Dendritic cell treated with granulocyte-macrophage colony-stimulating factor and Interleukin-4, amounts not matched to agents 40 ng/mL and 50 ng/mL, for 4 days (primary cell): ENCODE results near the gene CRIP1.

Source experiments
- H3K27ac Mint-ChIP-seq: one replicate; pipeline ENCODE4 v1.8.0; 2022; ENCODE audit warnings: mild to moderate bottlenecking, mixed read lengths
- H3K27me3 Mint-ChIP-seq: one replicate; pipeline ENCODE4 v1.8.0; 2022; ENCODE audit warnings: mild to moderate bottlenecking, mixed read lengths
- H3K36me3 Mint-ChIP-seq: one replicate; pipeline ENCODE4 v1.8.0; 2022; ENCODE audit warnings: low read depth, mixed read lengths
- H3K4me1 Mint-ChIP-seq: one replicate; pipeline ENCODE4 v1.8.0; 2022; ENCODE audit warnings: low read depth, mixed read lengths
- H3K4me3 Mint-ChIP-seq: one replicate; pipeline ENCODE4 v1.8.0; 2022; ENCODE audit warnings: mild to moderate bottlenecking, moderate library complexity, mixed read lengths
- H3K9me3 Mint-ChIP-seq: one replicate; pipeline ENCODE4 v1.8.0; 2022; ENCODE audit warnings: mixed read lengths
- intact Hi-C: fragments of 100-400 bp; cut with micrococcal nuclease; formaldehyde crosslinking; loops from one replicate; pipeline ENCODE4 v1.15.0; 2022

The CRIP1 gene

GRCh38 chr14:105446971-105447370 is 39.7 kb upstream of the CRIP1 start:
- H3K9me3 Mint-ChIP-seq = no peaks in the 10 kb centered on the region
- no peak overlapping the region for H3K27ac Mint-ChIP-seq
- H3K36me3 Mint-ChIP-seq = peaks cover 78% of the 10 kb centered on the region
- H3K27me3 Mint-ChIP-seq = no peaks in the 10 kb centered on the region
- H3K4me1 Mint-ChIP-seq = no peaks in the 10 kb centered on the region
- intact Hi-C loops = no loop called here
- no peak overlapping the region for H3K4me3 Mint-ChIP-seq

- Mint-ChIP-seq H3K9me3 (no peaks in the 10 kb centered on the region), H3K4me3 (no peak overlapping the region), H3K27ac (no peak overlapping the region), H3K4me1 (no peaks in the 10 kb centered on the region), H3K36me3 (peaks cover 78% of the 10 kb centered on the region), H3K27me3 (no peaks in the 10 kb centered on the region)
- intact Hi-C loops = loop anchor here (1.0 to 2.0 kb wide), 3 partner anchors 43 to 81 kb away; partner anchors contain the start of gene TEDC1
Measured at GRCh38 chr14:105447651-105448640, 38.7 kb upstream of the CRIP1 start.

- Mint-ChIP-seq H3K4me3 (no peak overlapping the region), H3K9me3 (no peaks in the 10 kb centered on the region)
- intact Hi-C loops = loop anchor here (1.0 to 2.0 kb wide), 3 partner anchors 42 to 80 kb away; partner anchors contain the start of gene TEDC1
Measured at GRCh38 chr14:105448706-105449111, 38.0 kb upstream of the CRIP1 start.

GRCh38 chr14:105449276-105450122 is 37.2 kb upstream of the CRIP1 start:
- H3K36me3 Mint-ChIP-seq = peaks cover 87% of the 10 kb centered on the region

More at GRCh38 chr14:105448706-105449111, 38.0 kb upstream of the CRIP1 start:
- no peaks in the 10 kb centered on the region for H3K27me3 Mint-ChIP-seq
- no peak overlapping the region for H3K27ac Mint-ChIP-seq
- H3K36me3 Mint-ChIP-seq = peaks cover 79% of the 10 kb centered on the region
- no peaks in the 10 kb centered on the region for H3K4me1 Mint-ChIP-seq

GRCh38 chr14:105450123-105450505 is 36.6 kb upstream of the CRIP1 start:
- intact Hi-C loops = no loop called here
- H3K27me3 Mint-ChIP-seq = no peaks in the 10 kb centered on the region
- H3K27ac Mint-ChIP-seq = no peak overlapping the region
- H3K4me1 Mint-ChIP-seq = no peaks in the 10 kb centered on the region
- no peak overlapping the region for H3K4me3 Mint-ChIP-seq
- peaks cover 87% of the 10 kb centered on the region for H3K36me3 Mint-ChIP-seq
- H3K9me3 Mint-ChIP-seq = no peaks in the 10 kb centered on the region

More at GRCh38 chr14:105449276-105450122, 37.2 kb upstream of the CRIP1 start:
- Mint-ChIP-seq H3K9me3 (no peaks in the 10 kb centered on the region), H3K4me3 (no peak overlapping the region), H3K27me3 (no peaks in the 10 kb centered on the region), H3K27ac (no peak overlapping the region), H3K4me1 (no peaks in the 10 kb centered on the region)
- intact Hi-C loops = loop anchor here (2.0 kb wide), 2 partner anchors 41 to 79 kb away; partner anchors contain the start of gene TEDC1

- H3K4me1 Mint-ChIP-seq = no peaks in the 10 kb centered on the region
- intact Hi-C loops = no loop called here
- no peak overlapping the region for H3K4me3 Mint-ChIP-seq
- peaks cover 87% of the 10 kb centered on the region for H3K36me3 Mint-ChIP-seq
- H3K27me3 Mint-ChIP-seq = no peaks in the 10 kb centered on the region
- H3K27ac Mint-ChIP-seq = no peak overlapping the region
- H3K9me3 Mint-ChIP-seq = no peaks in the 10 kb centered on the region
Measured at GRCh38 chr14:105450864-105451720, 35.6 kb upstream of the CRIP1 start.

GRCh38 chr14:105452963-105453362 is 33.7 kb upstream of the CRIP1 start:
- Mint-ChIP-seq H3K27me3 (no peaks in the 10 kb centered on the region), H3K4me1 (no peaks in the 10 kb centered on the region), H3K9me3 (no peaks in the 10 kb centered on the region), H3K4me3 (no peak overlapping the region), H3K36me3 (peaks cover 89% of the 10 kb centered on the region), H3K27ac (no peak overlapping the region)
- intact Hi-C loops = no loop called here

GRCh38 chr14:105453847-105454246 is 32.8 kb upstream of the CRIP1 start:
- Mint-ChIP-seq H3K27ac (no peak overlapping the region), H3K36me3 (peaks cover 94% of the 10 kb centered on the region), H3K27me3 (no peaks in the 10 kb centered on the region), H3K4me3 (no peak overlapping the region), H3K4me1 (no peaks in the 10 kb centered on the region), H3K9me3 (no peaks in the 10 kb centered on the region)
- intact Hi-C loops = no loop called here

GRCh38 chr14:105455086-105455640 is 31.5 kb upstream of the CRIP1 start:
- H3K9me3 Mint-ChIP-seq = no peaks in the 10 kb centered on the region

GRCh38 chr14:105455766-105456660 is 30.7 kb upstream of the CRIP1 start:
- Mint-ChIP-seq H3K4me3 (no peak overlapping the region), H3K4me1 (no peaks in the 10 kb centered on the region), H3K27me3 (no peaks in the 10 kb centered on the region), H3K27ac (no peak overlapping the region), H3K9me3 (no peaks in the 10 kb centered on the region), H3K36me3 (peaks cover 86% of the 10 kb centered on the region)
- intact Hi-C loops = no loop called here

More at GRCh38 chr14:105455086-105455640, 31.5 kb upstream of the CRIP1 start:
- Mint-ChIP-seq H3K4me3 (no peak overlapping the region), H3K27ac (no peak overlapping the region), H3K36me3 (peaks cover 86% of the 10 kb centered on the region), H3K4me1 (no peaks in the 10 kb centered on the region), H3K27me3 (no peaks in the 10 kb centered on the region)
- intact Hi-C loops = no loop called here

GRCh38 chr14:105456736-105457617 is 29.7 kb upstream of the CRIP1 start:
- Mint-ChIP-seq H3K9me3 (no peaks in the 10 kb centered on the region), H3K27me3 (no peaks in the 10 kb centered on the region)

More at GRCh38 chr14:105456736-105457617, 29.7 kb upstream of the CRIP1 start:
- no peaks in the 10 kb centered on the region for H3K4me1 Mint-ChIP-seq
- peaks cover 86% of the 10 kb centered on the region for H3K36me3 Mint-ChIP-seq
- H3K4me3 Mint-ChIP-seq = no peak overlapping the region
- intact Hi-C loops = no loop called here
- H3K27ac Mint-ChIP-seq = no peak overlapping the region
